ENCODE data around the gene TLR4.
A peak's percentile ranks its signal among the peaks of the same experiment; 100 is the strongest.

TLR4 gene

DNA sequence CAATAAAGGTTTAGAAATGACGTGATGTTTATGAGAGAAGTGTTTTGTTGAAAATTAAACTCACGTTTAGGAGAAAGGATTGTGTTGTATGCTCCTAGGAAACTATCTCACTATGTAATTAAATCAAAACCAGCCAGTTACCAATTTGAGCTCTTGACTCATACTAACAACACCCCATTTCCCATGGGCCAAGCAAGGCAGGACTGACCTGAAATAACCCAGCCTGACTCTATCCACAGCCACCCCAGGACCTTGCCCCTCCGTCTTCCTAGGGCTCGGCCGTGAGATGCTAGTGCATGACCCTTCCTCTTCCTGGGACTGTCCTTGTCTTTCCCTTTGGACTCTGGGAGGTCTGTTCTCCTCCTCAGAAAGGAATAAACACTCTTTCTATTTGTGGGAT is 16.4 kb downstream of the TLR4 start:
- no peak overlapping the region for H3K27ac ChIP-seq (replicated peaks; ENCODE audit: low read length)
- no peak overlapping the region for H3K23ac ChIP-seq (ENCODE audit: low read depth, low read length, poor library complexity)
- H2BK15ac ChIP-seq (ENCODE audit: low read length) = no peak overlapping the region
- no peak overlapping the region for H3K4me2 ChIP-seq (ENCODE audit: insufficient read depth, low read length, poor library complexity, severe bottlenecking)
- H3K9me3 ChIP-seq (replicated peaks in 1 of 2; ENCODE audit: control insufficient read depth in 2 of 2, insufficient read depth in 1 of 2, low read depth in 1 of 2, low read length in 2 of 2) = no peaks in the 10 kb centered on the region
- no peak overlapping the region for H4K8ac ChIP-seq (ENCODE audit: low read depth, low read length)
- H3K79me1 ChIP-seq (ENCODE audit: low read depth, low read length) = no peaks in the 10 kb centered on the region
- no peak overlapping the region for H2BK120ac ChIP-seq (ENCODE audit: low read depth, low read length)
- no peaks in the 10 kb centered on the region for H3K4me1 ChIP-seq (ENCODE audit: control insufficient read depth in 2 of 2, insufficient read depth in 1 of 2, low read depth in 1 of 2, low read length in 2 of 2)
- H2AK5ac ChIP-seq (ENCODE audit: low read depth, low read length) = no peak overlapping the region
- H3K18ac ChIP-seq (ENCODE audit: low read length) = no peak overlapping the region
- no peak overlapping the region for H4K91ac ChIP-seq (ENCODE audit: low read depth, low read length, poor library complexity)
- H2BK12ac ChIP-seq (ENCODE audit: low read length) = no peak overlapping the region
- H2AFZ ChIP-seq (ENCODE audit: low read length) = no peak overlapping the region
- H3K36me3 ChIP-seq (replicated peaks in 1 of 2; ENCODE audit: control insufficient read depth in 2 of 2, insufficient read depth in 2 of 2, low read length in 2 of 2) = no peaks in the 10 kb centered on the region
- no peak for DNase-seq (ENCODE audit: low spot score)
- no peak overlapping the region for H3K4me3 ChIP-seq (ENCODE audit: low read length in 2 of 2)
- no peak overlapping the region for H3K14ac ChIP-seq (ENCODE audit: low read length)
- no peak overlapping the region for H2BK5ac ChIP-seq (ENCODE audit: low read length)
- no peak overlapping the region for H3K4ac ChIP-seq (ENCODE audit: low read length)
- H3K27me3 ChIP-seq (ENCODE audit: control insufficient read depth in 3 of 3, insufficient read depth in 3 of 3, low read depth in 1 of 3, low read length in 3 of 3) = no peaks in the 10 kb centered on the region
- 100% methylated on average over 2 of the region's 5 CpGs; no CpG with 5 or more reads in 1 of the 2 donors for WGBS, 2 donors (ENCODE audit: extremely low coverage in 2 of 2, insufficient read length in 2 of 2, insufficient replicate concordance in 1 of 2)
- no peak overlapping the region for H3K9ac ChIP-seq (ENCODE audit: low read depth, low read length, poor library complexity)

DNA sequence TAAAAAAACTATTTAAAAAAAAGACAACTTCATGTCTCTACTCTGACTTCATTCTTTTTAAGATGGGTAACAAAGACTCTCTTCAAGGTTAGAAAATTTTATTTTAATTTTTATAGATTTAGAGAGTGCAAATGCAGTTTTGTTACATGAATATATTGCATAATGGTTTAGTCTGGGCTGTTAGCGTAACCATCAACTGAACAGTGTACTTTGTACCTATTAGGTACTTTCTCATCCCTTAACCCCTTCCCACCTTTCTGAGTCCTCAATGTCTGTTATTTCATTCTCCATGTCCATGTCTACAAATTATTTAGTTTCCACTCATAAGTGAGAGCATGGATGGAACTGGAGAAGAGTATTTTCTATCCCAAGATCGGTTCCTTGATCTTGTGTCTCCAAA is 16.8 kb downstream of the TLR4 start:
- H3K36me3 ChIP-seq (replicated peaks in 1 of 2; ENCODE audit: control insufficient read depth in 2 of 2, insufficient read depth in 2 of 2, low read length in 2 of 2) = no peaks in the 10 kb centered on the region
- no peak overlapping the region for H3K4ac ChIP-seq (ENCODE audit: low read length)
- no peak overlapping the region for H2BK5ac ChIP-seq (ENCODE audit: low read length)
- H3K23ac ChIP-seq (ENCODE audit: low read depth, low read length, poor library complexity) = no peak overlapping the region
- H4K91ac ChIP-seq (ENCODE audit: low read depth, low read length, poor library complexity) = no peak overlapping the region
- no peak overlapping the region for H3K4me2 ChIP-seq (ENCODE audit: insufficient read depth, low read length, poor library complexity, severe bottlenecking)
- no peak overlapping the region for H3K18ac ChIP-seq (ENCODE audit: low read length)
- H3K79me1 ChIP-seq (ENCODE audit: low read depth, low read length) = no peaks in the 10 kb centered on the region
- H3K14ac ChIP-seq (ENCODE audit: low read length) = no peak overlapping the region
- H2AFZ ChIP-seq (ENCODE audit: low read length) = no peak overlapping the region
- no peaks in the 10 kb centered on the region for H3K9me3 ChIP-seq (replicated peaks in 1 of 2; ENCODE audit: control insufficient read depth in 2 of 2, insufficient read depth in 1 of 2, low read depth in 1 of 2, low read length in 2 of 2)
- H3K9ac ChIP-seq (ENCODE audit: low read depth, low read length, poor library complexity) = no peak overlapping the region
- H3K4me3 ChIP-seq (ENCODE audit: low read length in 2 of 2) = no peak overlapping the region
- H2BK12ac ChIP-seq (ENCODE audit: low read length) = no peak overlapping the region
- H2BK120ac ChIP-seq (ENCODE audit: low read depth, low read length) = no peak overlapping the region
- no CpG with 5 or more reads among the region's 2 CpGs for whole genome bisulfite sequencing, 2 donors (ENCODE audit: extremely low coverage in 2 of 2, insufficient read length in 2 of 2, insufficient replicate concordance in 1 of 2)
- H3K27ac ChIP-seq (replicated peaks; ENCODE audit: low read length) = no peak overlapping the region
- no peak overlapping the region for H2BK15ac ChIP-seq (ENCODE audit: low read length)
- no peak overlapping the region for H4K8ac ChIP-seq (ENCODE audit: low read depth, low read length)
- H2AK5ac ChIP-seq (ENCODE audit: low read depth, low read length) = no peak overlapping the region
- no peak for DNase-seq (ENCODE audit: low spot score)
- H3K4me1 ChIP-seq (ENCODE audit: control insufficient read depth in 2 of 2, insufficient read depth in 1 of 2, low read depth in 1 of 2, low read length in 2 of 2) = no peaks in the 10 kb centered on the region
- H3K27me3 ChIP-seq (ENCODE audit: control insufficient read depth in 3 of 3, insufficient read depth in 3 of 3, low read depth in 1 of 3, low read length in 3 of 3) = no peaks in the 10 kb centered on the region

- no peak overlapping the region for H3K4me2 ChIP-seq (ENCODE audit: insufficient read depth, low read length, poor library complexity, severe bottlenecking)
Measured at GRCh38 chr9:117722108-117722761, 18.0 kb downstream of the TLR4 start.

DNA sequence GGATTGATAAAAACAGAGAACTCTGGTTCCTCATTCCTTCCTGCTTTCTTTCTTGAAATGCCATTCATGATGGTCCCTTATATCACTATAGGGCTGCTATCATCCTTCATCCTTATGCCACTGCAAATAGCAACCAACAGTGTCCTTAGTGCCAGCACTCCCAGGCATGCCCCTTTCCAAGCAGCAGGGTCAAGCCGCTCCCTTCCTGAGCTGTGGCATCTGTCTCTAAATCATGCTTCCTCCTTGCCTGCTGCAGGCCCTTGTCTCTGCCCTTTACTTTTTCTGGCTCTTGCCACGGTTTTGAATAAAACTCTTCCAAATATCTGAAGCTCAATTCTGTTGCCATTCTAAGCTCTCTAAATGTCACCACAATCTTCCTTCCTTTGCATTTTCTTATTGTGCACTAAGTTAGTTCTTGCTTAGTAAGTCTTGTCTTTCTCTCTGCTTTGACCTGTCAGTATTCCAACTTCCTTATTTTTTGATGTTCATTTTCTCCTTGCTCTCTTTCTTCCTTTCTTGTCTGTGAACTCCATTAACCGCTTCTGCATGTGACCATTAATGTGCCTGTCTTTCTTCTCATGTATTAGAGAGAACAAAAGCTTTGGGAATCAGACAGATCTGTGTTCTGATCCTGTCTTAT is 19.9 kb downstream of the TLR4 start:
- Histone ChIP-seq H3K27ac (replicated peaks; ENCODE audit: low read length) (no peak overlapping the region), H3K9ac (ENCODE audit: low read depth, low read length, poor library complexity) (no peak overlapping the region), H3K4me1 (ENCODE audit: control insufficient read depth in 2 of 2, insufficient read depth in 1 of 2, low read depth in 1 of 2, low read length in 2 of 2) (peaks cover 0 to 4% of the 10 kb centered on the region in 2 donors), H3K4me3 (ENCODE audit: low read length in 2 of 2) (no peak overlapping the region), H3K4ac (ENCODE audit: low read length) (no peak overlapping the region), H2BK120ac (ENCODE audit: low read depth, low read length) (no peak overlapping the region), H4K8ac (ENCODE audit: low read depth, low read length) (no peak overlapping the region), H3K79me1 (ENCODE audit: low read depth, low read length) (no peaks in the 10 kb centered on the region), H3K14ac (ENCODE audit: low read length) (no peak overlapping the region), H3K23ac (ENCODE audit: low read depth, low read length, poor library complexity) (no peak overlapping the region), H2AFZ (ENCODE audit: low read length) (peak overlapping the region; percentile 35), H2AK5ac (ENCODE audit: low read depth, low read length) (no peak overlapping the region), H3K27me3 (ENCODE audit: control insufficient read depth in 3 of 3, insufficient read depth in 3 of 3, low read depth in 1 of 3, low read length in 3 of 3) (no peaks in the 10 kb centered on the region), H4K91ac (ENCODE audit: low read depth, low read length, poor library complexity) (no peak overlapping the region), H3K4me2 (ENCODE audit: insufficient read depth, low read length, poor library complexity, severe bottlenecking) (no peak overlapping the region), H2BK12ac (ENCODE audit: low read length) (no peak overlapping the region), H3K36me3 (replicated peaks in 1 of 2; ENCODE audit: control insufficient read depth in 2 of 2, insufficient read depth in 2 of 2, low read length in 2 of 2) (no peaks in the 10 kb centered on the region), H3K9me3 (replicated peaks in 1 of 2; ENCODE audit: control insufficient read depth in 2 of 2, insufficient read depth in 1 of 2, low read depth in 1 of 2, low read length in 2 of 2) (no peaks in the 10 kb centered on the region), H2BK5ac (ENCODE audit: low read length) (no peak overlapping the region), H2BK15ac (ENCODE audit: low read length) (no peak overlapping the region), H3K18ac (ENCODE audit: low read length) (no peak overlapping the region)
- no CpG with 5 or more reads among the region's 3 CpGs for WGBS, 2 donors (ENCODE audit: extremely low coverage in 2 of 2, insufficient read length in 2 of 2, insufficient replicate concordance in 1 of 2)
- DNase-seq (ENCODE audit: low spot score) = no peak

More at GRCh38 chr9:117722108-117722761, 18.0 kb downstream of the TLR4 start:
- no peaks in the 10 kb centered on the region for H3K9me3 ChIP-seq (replicated peaks in 1 of 2; ENCODE audit: control insufficient read depth in 2 of 2, insufficient read depth in 1 of 2, low read depth in 1 of 2, low read length in 2 of 2)
- H3K36me3 ChIP-seq (replicated peaks in 1 of 2; ENCODE audit: control insufficient read depth in 2 of 2, insufficient read depth in 2 of 2, low read length in 2 of 2) = no peaks in the 10 kb centered on the region
- H3K79me1 ChIP-seq (ENCODE audit: low read depth, low read length) = no peaks in the 10 kb centered on the region
- H2AK5ac ChIP-seq (ENCODE audit: low read depth, low read length) = no peak overlapping the region
- H4K8ac ChIP-seq (ENCODE audit: low read depth, low read length) = no peak overlapping the region
- no peak overlapping the region for H2BK5ac ChIP-seq (ENCODE audit: low read length)
- peaks cover 0 to 3% of the 10 kb centered on the region in 2 donors for H3K4me1 ChIP-seq (ENCODE audit: control insufficient read depth in 2 of 2, insufficient read depth in 1 of 2, low read depth in 1 of 2, low read length in 2 of 2)
- H3K4me3 ChIP-seq (ENCODE audit: low read length in 2 of 2) = no peak overlapping the region
- H4K91ac ChIP-seq (ENCODE audit: low read depth, low read length, poor library complexity) = no peak overlapping the region
- H3K27ac ChIP-seq (replicated peaks; ENCODE audit: low read length) = no peak overlapping the region
- no peak overlapping the region for H3K23ac ChIP-seq (ENCODE audit: low read depth, low read length, poor library complexity)
- WGBS, 2 donors (ENCODE audit: extremely low coverage in 2 of 2, insufficient read length in 2 of 2, insufficient replicate concordance in 1 of 2) = no CpG with 5 or more reads among the region's 6 CpGs
- H2BK120ac ChIP-seq (ENCODE audit: low read depth, low read length) = no peak overlapping the region
- H3K4ac ChIP-seq (ENCODE audit: low read length) = no peak overlapping the region
- H2BK12ac ChIP-seq (ENCODE audit: low read length) = no peak overlapping the region
- no peak overlapping the region for H2BK15ac ChIP-seq (ENCODE audit: low read length)
- no peaks in the 10 kb centered on the region for H3K27me3 ChIP-seq (ENCODE audit: control insufficient read depth in 3 of 3, insufficient read depth in 3 of 3, low read depth in 1 of 3, low read length in 3 of 3)
- no peak overlapping the region for H3K14ac ChIP-seq (ENCODE audit: low read length)
- H2AFZ ChIP-seq (ENCODE audit: low read length) = no peak overlapping the region
- no peak for DNase-seq (ENCODE audit: low spot score)
- H3K18ac ChIP-seq (ENCODE audit: low read length) = no peak overlapping the region
- H3K9ac ChIP-seq (ENCODE audit: low read depth, low read length, poor library complexity) = no peak overlapping the region

All from neuronal stem cell (in vitro differentiated cells).